ENCODE measurements around the gene TGFB1.
A peak's percentile ranks its signal among the peaks of the same experiment; 100 is the strongest.
"Not testable (repeated sequence)": the region's sequence is repeated elsewhere in the genome, so short reads cannot be mapped to it uniquely, and the experiment has no call there.

The TGFB1 gene

DNA sequence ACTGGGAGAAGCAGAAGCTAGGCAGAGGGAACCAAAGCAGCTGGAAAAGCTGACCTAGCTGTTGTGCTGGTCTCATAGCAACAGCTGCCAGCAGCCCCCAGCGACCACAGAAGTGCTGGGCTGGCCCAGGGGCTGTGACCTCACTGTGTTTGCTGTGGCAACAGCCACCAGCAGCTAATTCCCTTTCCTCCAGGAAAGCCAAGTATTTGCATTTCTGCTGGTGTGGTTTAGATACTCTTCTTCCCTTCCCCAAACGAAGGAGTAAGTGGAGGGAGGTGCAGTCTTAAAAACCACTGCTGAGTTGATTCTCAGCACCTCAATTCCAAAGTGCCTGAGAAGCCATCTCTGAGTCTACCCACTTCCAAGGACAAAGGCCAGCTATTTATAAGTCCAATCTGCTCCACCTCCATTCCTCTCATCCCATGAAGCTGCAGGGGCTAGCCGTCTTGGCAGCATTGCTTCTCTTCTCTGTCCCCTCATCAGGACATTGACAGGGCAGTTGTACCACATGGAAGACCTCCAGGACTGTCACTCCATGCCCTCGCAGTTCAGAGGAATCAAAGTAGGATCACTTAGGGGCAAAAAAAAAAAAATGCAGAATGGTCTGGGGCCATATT, 55.3 kb downstream of the TGFB1 start:
- peak; percentile 35 for DNase-seq

DNA sequence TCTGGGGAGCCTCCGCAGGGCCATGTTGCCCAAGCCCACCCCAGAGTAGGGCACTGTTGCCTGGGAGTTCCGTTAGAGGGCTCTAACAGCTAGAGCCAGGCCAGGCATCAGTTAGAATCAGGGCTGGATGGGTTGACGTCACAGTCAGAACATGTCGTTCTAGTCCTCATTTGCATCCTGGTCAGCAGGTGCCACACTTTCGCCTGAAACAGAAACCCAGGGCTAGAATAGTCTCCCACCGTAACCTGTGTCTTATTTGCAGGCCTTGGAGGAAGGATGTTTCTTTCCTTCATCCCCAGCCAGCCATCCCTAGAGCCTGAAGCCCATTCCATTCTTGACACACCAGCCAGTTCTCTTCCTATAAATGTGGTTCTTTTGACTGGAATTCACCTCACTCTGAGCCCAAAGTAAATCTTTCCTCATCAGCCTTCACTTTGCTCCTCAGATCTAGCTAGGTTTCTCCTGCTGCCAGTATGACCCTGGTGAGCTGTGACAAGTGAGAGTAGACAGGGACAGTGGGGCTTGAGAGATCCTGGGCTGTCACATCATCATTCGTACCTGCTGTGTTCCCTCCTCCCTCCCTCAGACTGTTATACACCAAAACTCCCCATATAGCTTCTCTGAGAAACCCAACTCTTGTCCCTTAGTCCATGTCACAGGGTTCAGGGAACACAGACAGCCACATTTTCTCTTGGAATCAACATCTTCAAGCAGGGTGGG, 55.9 kb downstream of the TGFB1 start:
- DNase-seq, result no peak

DNA sequence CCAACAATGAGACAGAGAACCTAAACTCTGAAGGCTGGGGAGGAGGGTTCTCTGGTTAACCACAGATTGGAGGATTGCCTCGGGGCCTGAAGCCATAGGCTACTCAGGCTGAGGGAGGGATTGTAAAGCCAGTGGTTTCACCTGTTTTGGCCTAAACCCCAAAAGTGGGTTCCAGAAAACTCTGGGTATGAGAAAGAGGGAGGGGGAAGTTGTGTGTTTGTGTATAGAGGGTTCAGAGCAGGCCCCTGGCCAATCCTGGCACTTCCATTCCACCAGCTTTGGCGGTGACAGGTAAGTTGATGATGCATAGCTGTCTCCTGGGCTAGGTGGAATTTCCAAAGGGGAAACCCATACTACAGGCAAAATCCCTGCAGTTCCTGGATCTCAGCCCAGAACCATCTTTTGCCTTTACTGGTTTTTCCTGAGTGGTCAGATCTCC, 57.3 kb downstream of the TGFB1 start:
- no peak for DNase-seq

DNA sequence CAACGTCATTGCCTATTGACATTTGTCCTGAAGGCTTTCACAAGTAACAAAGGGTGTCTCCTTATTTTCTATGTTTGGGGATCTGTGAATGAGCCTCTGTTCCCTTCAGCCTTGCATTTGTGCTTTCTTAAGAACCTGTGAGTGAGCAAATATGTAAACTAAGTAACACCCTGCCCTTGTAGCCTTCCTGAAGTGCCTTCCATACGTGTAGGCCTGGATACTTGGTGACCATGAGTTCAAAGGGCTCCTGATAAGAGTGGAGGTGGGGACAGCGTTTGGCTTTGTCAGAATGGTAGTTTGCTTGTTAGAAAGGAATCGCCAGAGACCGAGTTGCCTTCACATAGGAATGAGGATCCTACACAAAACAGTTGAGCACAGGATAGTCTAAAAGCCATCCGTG, 58.2 kb downstream of the TGFB1 start:
- no peak for DNase-seq

DNA sequence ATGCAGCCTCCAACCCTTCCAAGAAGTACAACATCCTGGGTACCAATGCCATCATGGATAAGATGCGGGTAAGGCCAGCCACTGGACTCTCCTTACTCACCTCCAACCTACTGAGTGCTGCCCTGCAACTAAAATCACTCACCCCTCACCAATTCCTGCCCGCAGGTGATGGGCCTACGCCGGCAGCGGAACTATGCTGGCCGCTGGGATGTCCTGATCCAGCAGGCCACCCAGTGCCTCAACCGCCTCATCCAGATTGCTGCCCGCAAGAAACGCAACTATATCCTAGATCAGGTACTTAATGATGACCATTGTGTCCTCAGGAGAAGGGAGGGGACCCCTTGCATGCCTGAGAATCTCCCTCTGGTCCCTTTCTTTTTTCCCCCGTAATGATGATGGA, 59.3 kb downstream of the TGFB1 start:
- DNase-seq, result no peak

DNA sequence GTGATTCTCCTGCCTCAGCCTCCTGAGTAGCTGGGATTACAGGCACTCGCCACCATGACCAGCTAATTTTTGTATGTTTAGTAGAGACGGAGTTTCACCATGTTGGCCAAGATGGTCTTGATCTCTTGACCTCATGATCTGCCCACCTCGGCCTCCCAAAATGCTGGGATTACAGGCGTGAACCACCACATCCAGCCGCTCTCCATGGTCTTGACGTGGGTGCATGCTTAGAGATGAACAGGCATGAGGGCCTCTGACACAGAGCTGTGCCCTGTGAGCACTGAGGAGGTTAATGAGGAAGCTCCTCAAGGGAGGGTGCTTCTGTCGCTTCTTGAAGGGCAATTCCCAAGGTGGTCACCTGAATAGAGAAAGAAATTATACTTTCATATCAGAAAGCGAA, 63.9 kb downstream of the TGFB1 start:
- not testable (repeated sequence) for DNase-seq

DNA sequence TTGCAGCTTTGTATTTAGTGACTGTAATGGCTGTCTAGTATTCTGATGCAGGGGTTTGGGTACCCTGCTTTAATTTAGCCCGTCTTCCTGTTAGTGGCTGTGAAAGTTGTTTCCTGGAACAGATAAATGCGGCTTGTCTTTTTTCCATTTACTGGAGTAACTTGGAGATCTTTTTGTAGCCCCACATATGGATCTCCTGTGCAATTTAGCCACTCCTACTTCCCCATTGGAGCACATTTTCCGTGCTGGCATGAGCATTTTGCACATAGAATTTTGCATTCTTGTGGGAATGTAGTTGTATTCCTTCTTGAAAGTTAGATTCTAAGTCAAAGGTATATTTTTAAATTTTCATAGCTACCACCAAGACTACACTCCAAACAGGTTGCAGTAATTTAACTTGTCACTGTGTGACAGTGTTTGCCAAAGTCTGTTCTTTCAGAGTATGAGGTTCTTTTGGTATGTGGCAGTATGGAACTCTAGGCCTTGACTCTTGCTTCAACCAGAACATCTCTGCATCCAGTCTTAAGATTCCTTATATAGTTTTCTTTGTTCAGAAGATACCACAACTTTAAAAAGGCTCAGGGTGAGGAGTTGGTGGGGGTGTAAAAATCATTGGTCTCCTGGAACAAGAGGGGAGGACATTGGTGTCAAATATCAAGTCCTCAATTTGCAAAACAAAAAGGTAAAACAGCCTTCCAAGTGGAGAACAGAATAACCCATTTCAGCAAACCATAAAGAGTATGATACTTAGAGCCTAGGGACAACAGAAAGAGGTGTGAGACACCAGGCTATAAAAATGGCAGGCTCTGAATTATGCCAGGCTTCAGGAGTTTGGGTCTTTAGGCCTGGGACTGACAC, 64.8 kb downstream of the TGFB1 start:
- DNase-seq, result no peak
